HG02852 (cell line): ENCODE measurements around the gene TRPC1.
A peak's percentile ranks its signal among the peaks of the same experiment; 100 is the strongest.

Experiments used
- ATAC-seq: cut with Tn5 transposase; IDR thresholded peaks from one replicate; pipeline ENCODE4 v1.9.1; 2021; ENCODE audit warnings: mild to moderate bottlenecking, moderate library complexity; ENCODE audit not compliant: unreplicated experiment

The TRPC1 gene

GRCh38 chr3:142828703-142829305 lies 105.0 kb downstream of the TRPC1 start:
- ATAC-seq: peak; percentile 98

- ATAC-seq: no peak
Observed at GRCh38 chr3:142837526-142837925, 113.7 kb downstream of the TRPC1 start.

- ATAC-seq: no peak
Observed at GRCh38 chr3:142839831-142840230, 116.0 kb downstream of the TRPC1 start.

- no peak for ATAC-seq
Observed at GRCh38 chr3:142844339-142844977, 120.6 kb downstream of the TRPC1 start.

- ATAC-seq: no peak
Observed at GRCh38 chr3:142846779-142847577, 123.1 kb downstream of the TRPC1 start.

- no peak for ATAC-seq
Observed at GRCh38 chr3:142849148-142849547, 125.3 kb downstream of the TRPC1 start.

- ATAC-seq: no peak
Observed at GRCh38 chr3:142850395-142851023, 126.7 kb downstream of the TRPC1 start.

- no peak for ATAC-seq
Observed at GRCh38 chr3:142852009-142852408, 128.2 kb downstream of the TRPC1 start.

GRCh38 chr3:142853270-142854168 lies 129.7 kb downstream of the TRPC1 start:
- no peak for ATAC-seq

GRCh38 chr3:142857056-142857455 lies 133.2 kb downstream of the TRPC1 start:
- no peak for ATAC-seq
